SIG-M5 (cell line): ENCODE measurements around the gene MACROD2.

Experiments
- DNase-seq: peaks from one replicate; lab custom pipeline; 2025; lab: John Stamatoyannopoulos, UW

The MACROD2 gene

GRCh38 chr20:14531786-14532185 lies 536.5 kb downstream of the MACROD2 start:
- no peak for DNase-seq

- no peak for DNase-seq
These were observed 541.4 kb downstream of the MACROD2 start for GRCh38 chr20:14536738-14537137.

GRCh38 chr20:14538433-14538832 lies 543.1 kb downstream of the MACROD2 start:
- DNase-seq: no peak

- DNase-seq: no peak
These were observed 547.7 kb downstream of the MACROD2 start for GRCh38 chr20:14543040-14543439.

GRCh38 chr20:14544688-14545087 lies 549.4 kb downstream of the MACROD2 start:
- no peak for DNase-seq

- DNase-seq: no peak
These were observed 555.3 kb downstream of the MACROD2 start for GRCh38 chr20:14550655-14551054.

- no peak for DNase-seq
These were observed 558.6 kb downstream of the MACROD2 start for GRCh38 chr20:14553774-14554534.

GRCh38 chr20:14555676-14556075 lies 560.4 kb downstream of the MACROD2 start:
- no peak for DNase-seq

- no peak for DNase-seq
These were observed 560.9 kb downstream of the MACROD2 start for GRCh38 chr20:14556206-14556605.

- no peak for DNase-seq
These were observed 564.3 kb downstream of the MACROD2 start for GRCh38 chr20:14559612-14560011.

GRCh38 chr20:14561741-14562221 lies 566.5 kb downstream of the MACROD2 start:
- DNase-seq: no peak

- DNase-seq: no peak
These were observed 567.7 kb downstream of the MACROD2 start for GRCh38 chr20:14562981-14563380.

GRCh38 chr20:14566505-14566904 lies 571.2 kb downstream of the MACROD2 start:
- DNase-seq: no peak

- DNase-seq: no peak
These were observed 572.9 kb downstream of the MACROD2 start for GRCh38 chr20:14568225-14568624.

GRCh38 chr20:14568701-14569100 lies 573.4 kb downstream of the MACROD2 start:
- no peak for DNase-seq

GRCh38 chr20:14569641-14570040 lies 574.3 kb downstream of the MACROD2 start:
- DNase-seq: no peak

GRCh38 chr20:14570811-14571210 lies 575.5 kb downstream of the MACROD2 start:
- no peak for DNase-seq

GRCh38 chr20:14573676-14574075 lies 578.4 kb downstream of the MACROD2 start:
- DNase-seq: no peak

- DNase-seq: no peak
These were observed 581.0 kb downstream of the MACROD2 start for GRCh38 chr20:14576196-14576877.

GRCh38 chr20:14580418-14581074 lies 585.2 kb downstream of the MACROD2 start:
- no peak for DNase-seq

- no peak for DNase-seq
These were observed 586.4 kb downstream of the MACROD2 start for GRCh38 chr20:14581731-14582130.

GRCh38 chr20:14582855-14583254 lies 587.5 kb downstream of the MACROD2 start:
- no peak for DNase-seq

GRCh38 chr20:14583413-14583812 lies 588.1 kb downstream of the MACROD2 start:
- no peak for DNase-seq
